Measurements from ENCODE around the gene LIMA1. TPM values are rescaled to one million over a fixed set of nuclear protein-coding genes. Genes with fewer than 3 reads are reported as not detected.

LIMA1 gene
- total and polyA plus RNA-seq, 9 of the 15 experiments (the other 6 are each of a cell fraction or from before 2014, with no cell fraction given): 20.2 to 37.8 (median 27.3) TPM

DNA sequence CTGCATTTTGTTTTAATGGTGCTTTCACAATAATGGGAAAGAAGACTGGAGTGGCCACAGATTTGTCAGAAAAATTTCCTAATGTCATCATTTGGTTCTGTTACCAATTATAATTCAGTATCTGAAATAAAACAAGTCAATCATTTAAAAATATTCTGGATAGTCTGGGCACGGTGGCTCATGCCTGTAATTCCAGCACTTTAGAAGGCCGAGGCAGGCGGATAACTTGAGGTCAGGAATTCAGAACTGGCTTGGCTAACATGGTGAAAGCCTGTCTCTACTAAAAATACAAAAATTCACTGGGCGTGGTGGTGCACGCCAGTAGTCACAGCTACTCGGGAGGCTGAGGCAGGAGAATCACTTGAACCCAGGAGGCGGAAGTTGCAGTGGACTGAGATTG is 4.0 kb upstream of the LIMA1 start:
- Histone ChIP-seq H3K27ac (ENCODE audit: extremely low read depth, low read depth, low read length) (no peak overlapping the region), H2AFZ (ENCODE audit: low read depth, low read length) (no peak overlapping the region), H3K4me3 (no peak overlapping the region), H4K20me1 (replicated peaks; ENCODE audit: control insufficient read depth, insufficient read depth, low read length) (no peaks in the 10 kb centered on the region), H3K4me2 (ENCODE audit: insufficient read depth, low read length) (no peak overlapping the region), H3K36me3 (ENCODE audit: control insufficient read depth, insufficient read depth, low read length) (no peaks in the 10 kb centered on the region), H3K9ac (ENCODE audit: insufficient read depth in 1 of 2, low read depth in 2 of 2, low read length in 2 of 2) (no peak overlapping the region), H3K9me1 (ENCODE audit: control insufficient read depth, insufficient read depth, low read length) (no peaks in the 10 kb centered on the region), H3K79me2 (ENCODE audit: control insufficient read depth, insufficient read depth, low read length) (peaks cover 18% of the 10 kb centered on the region), H3K9me3 (replicated peaks; ENCODE audit: control insufficient read depth, insufficient read depth, low read depth, low read length) (no peaks in the 10 kb centered on the region), H3K4me1 (replicated peaks in 1 of 2; ENCODE audit: control insufficient read depth in 2 of 2, insufficient read depth in 2 of 2, low read length in 2 of 2) (peaks cover 3 to 7% of the 10 kb centered on the region in 2 experiments; a peak in 2 of 5 replicates), H3K27me3 (ENCODE audit: control insufficient read depth in 2 of 2, insufficient read depth in 2 of 2, low read length in 2 of 2) (no peaks in the 10 kb centered on the region)
- TF ChIP-seq NCOA6 (IDR thresholded peaks at IDR 0.05) (no peak), ZNF12 (CRISPR knock-in tag; IDR thresholded peaks at IDR 0.05) (no peak), HEY1 (CRISPR knock-in tag; IDR thresholded peaks at IDR 0.05; ENCODE audit: borderline replicate concordance) (no peak), ZNF184 (CRISPR knock-in tag; IDR thresholded peaks at IDR 0.05) (no peak), E2F3 (CRISPR knock-in tag; IDR thresholded peaks at IDR 0.05) (no peak), MEF2D (tag; conservative IDR thresholded peaks at IDR 0.05; ENCODE audit: low read depth) (no peak), SAP30 (IDR thresholded peaks at IDR 0.05; ENCODE audit: borderline replicate concordance, insufficient read depth, low read depth, low read length, poor library complexity, severe bottlenecking) (no peak), DACH1 (IDR thresholded peaks at IDR 0.05; ENCODE audit: partially characterized antibody) (no peak), CAMTA2 (CRISPR knock-in tag; conservative IDR thresholded peaks at IDR 0.05) (no peak), CCAR2 (IDR thresholded peaks at IDR 0.05; ENCODE audit: low read depth, low read length) (no peak), RFX7 (CRISPR knock-in tag; IDR thresholded peaks at IDR 0.05) (no peak), SPI1 (IDR thresholded peaks at IDR 0.05; ENCODE audit: borderline replicate concordance, low read depth, low read length) (no peak), NFIC (IDR thresholded peaks at IDR 0.05) (no peak)
- in situ Hi-C loops (cut with MboI): no loop called here
- intact Hi-C loops (cut with micrococcal nuclease): no loop called here
- no TSS peak for BruUV-seq (replicated peaks)
- 93% methylated on average over 7 of the region's 7 CpGs for WGBS (ENCODE audit: insufficient coverage, low coverage, missing lambda C conversion rate)
- FAIRE-seq (no peak), ATAC-seq (no peak), DNase-seq (ENCODE audit: extremely low read depth in 1 of 4, low spot score in 3 of 4) (no peak)
- ChIA-PET CTCF (ENCODE audit: low intra/inter-chr PET ratio) (no interaction called here), POLR2A (no interaction called here)
